ENCODE data around the gene HOXC13.

Gene HOXC13

DNA sequence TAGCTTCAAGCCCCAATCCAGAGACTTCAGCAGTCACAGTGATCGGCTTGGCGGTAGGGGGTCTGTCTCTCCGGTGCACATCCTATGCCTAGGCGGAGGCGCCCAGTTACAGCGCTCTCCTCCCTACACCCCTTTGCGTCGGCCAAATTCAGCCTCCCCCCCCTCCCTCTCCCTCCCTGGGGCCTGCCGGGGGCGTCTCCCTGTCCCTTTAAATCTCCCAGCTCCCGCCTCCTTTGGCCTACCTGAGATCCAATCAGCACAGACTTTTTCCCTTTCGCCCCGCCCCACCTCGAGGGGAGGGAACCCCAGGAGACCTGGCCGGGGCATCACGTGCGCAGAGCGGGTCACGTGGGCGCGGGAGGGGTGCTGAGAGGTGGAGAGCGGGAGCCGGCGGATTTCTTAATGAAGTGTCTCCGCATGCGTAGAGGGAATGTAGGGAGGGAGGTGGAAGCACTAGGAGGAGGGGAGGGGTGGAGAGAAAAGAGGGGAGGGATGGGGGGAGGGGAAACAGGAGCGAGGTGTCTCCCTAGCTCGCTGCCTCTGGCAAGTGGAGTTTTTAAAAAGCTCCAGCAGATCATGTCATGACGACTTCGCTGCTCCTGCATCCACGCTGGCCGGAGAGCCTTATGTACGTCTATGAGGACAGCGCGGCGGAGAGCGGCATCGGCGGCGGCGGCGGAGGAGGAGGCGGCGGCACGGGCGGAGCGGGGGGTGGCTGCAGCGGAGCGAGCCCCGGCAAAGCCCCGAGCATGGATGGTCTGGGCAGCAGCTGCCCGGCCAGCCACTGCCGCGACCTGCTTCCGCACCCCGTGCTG is at the start of gene HOXC13:
Gene HOXC13 (plus strand): TSS at position 506 of the 815 bp plus-strand sequence. CDS start 76 bp downstream, at position 582.
- ChIA-PET CTCF (interaction anchor here (1.6 kb wide), 1 partner anchor 192 kb away, joined by 4 read pairs; no protein-coding TSS in a partner anchor), POLR2A (no interaction called here)
- no peak for DNase-seq (ENCODE audit: low read depth, low spot score)
- no peak within 1 kb of the TSS for H3K4me3 ChIP-seq (ENCODE audit: low read depth, low read length)
- TF ChIP-seq, protein P1, sequence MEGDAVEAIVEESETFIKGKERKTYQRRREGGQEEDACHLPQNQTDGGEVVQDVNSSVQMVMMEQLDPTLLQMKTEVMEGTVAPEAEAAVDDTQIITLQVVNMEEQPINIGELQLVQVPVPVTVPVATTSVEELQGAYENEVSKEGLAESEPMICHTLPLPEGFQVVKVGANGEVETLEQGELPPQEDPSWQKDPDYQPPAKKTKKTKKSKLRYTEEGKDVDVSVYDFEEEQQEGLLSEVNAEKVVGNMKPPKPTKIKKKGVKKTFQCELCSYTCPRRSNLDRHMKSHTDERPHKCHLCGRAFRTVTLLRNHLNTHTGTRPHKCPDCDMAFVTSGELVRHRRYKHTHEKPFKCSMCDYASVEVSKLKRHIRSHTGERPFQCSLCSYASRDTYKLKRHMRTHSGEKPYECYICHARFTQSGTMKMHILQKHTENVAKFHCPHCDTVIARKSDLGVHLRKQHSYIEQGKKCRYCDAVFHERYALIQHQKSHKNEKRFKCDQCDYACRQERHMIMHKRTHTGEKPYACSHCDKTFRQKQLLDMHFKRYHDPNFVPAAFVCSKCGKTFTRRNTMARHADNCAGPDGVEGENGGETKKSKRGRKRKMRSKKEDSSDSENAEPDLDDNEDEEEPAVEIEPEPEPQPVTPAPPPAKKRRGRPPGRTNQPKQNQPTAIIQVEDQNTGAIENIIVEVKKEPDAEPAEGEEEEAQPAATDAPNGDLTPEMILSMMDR (IDR thresholded peaks at IDR 0.05; ENCODE audit: insufficient read depth, low read length, missing control alignments) = no peak

DNA sequence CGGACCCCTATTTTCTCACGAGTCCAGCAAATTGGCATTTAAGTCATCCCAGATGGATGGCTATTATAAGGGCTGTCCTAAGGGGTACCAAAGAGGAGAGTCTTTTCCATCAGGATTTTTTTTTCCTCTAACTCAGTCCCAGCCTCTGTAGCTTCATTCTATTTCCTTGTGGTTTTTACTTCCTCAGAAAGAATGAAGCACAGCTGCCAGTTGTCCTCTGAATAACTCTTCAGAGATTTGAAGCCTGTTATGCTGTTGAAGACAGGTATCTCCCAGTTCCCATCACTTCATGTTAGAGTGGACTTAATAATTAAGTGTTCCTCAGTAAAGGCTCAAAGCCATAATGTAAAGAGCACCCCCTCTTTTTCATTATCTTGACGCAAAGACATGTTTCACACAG is 48.5 kb upstream of the HOXC13 start:
- POLR2A ChIA-PET = no interaction called here

DNA sequence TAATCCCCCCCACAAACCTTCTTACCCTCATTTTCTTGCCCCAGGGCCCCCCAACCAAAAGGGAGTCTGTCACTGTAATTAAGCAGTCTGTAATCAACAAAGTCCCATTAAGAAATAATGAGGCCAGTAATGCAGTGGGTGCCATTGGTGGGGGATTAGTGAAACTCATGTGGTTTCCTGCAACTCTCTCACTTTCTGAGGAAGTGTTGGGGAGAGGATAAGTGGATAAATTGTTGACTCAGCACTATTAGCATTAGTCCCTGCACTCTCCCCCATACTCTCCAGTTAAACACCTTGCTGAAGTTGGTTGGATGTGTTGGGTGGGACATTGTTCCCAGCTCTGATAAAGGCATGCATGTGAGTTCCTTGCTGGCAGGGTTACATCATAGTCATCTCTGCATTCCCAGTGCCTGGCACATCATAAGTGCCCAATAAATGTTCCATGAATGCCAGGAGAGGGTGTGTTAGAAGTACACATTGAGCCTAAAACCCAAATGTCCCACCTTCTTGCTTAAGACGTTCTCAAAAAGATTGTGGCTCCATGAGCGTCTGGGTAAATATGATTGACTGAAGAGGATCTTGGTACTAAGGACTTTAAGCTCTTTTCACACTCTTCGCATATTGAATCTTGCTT is 45.8 kb upstream of the HOXC13 start:
- ChIA-PET CTCF (interaction anchor here (0.8 kb wide), 1 partner anchor 9 kb away, joined by 3 read pairs; no protein-coding TSS in a partner anchor), POLR2A (interaction anchor here (0.6 kb wide), 1 partner anchor 55 kb away, joined by 3 read pairs; no protein-coding TSS in a partner anchor)

More for the DNA sequence above, 48.5 kb upstream of the HOXC13 start:
- CTCF ChIA-PET = no interaction called here
- H3K4me3 ChIP-seq (ENCODE audit: low read depth, low read length) = no peak overlapping the region
- TF ChIP-seq, protein P1 (IDR thresholded peaks at IDR 0.05; ENCODE audit: insufficient read depth, low read length, missing control alignments) = no peak
- no peak for DNase-seq (ENCODE audit: low read depth, low spot score)

DNA sequence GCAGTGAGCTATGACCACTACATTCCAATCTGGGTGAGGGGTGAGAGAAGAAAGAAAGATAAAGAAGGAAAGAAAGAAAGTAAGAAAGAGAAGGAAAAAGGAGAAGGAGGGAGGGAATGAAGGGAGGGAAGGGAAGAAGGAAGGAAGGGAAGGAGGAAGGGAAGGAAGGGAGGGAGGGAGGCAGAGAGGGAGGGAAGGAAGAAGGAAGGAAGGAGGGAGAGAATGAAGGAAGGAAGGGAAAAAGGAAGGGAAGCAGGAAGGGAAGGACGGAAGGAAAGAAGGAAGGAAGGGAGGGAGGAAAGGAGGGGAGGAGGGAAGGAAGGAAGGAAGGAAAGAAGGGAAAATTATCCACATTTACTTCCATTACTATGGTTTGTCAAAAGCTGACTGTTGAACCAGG is 39.4 kb upstream of the HOXC13 start:
- DNase-seq (ENCODE audit: low read depth, low spot score) = no peak
- TF ChIP-seq, protein P1 (IDR thresholded peaks at IDR 0.05; ENCODE audit: insufficient read depth, low read length, missing control alignments) = no peak
- POLR2A ChIA-PET = no interaction called here
- H3K4me3 ChIP-seq (ENCODE audit: low read depth, low read length) = no peak overlapping the region
- CTCF ChIA-PET = no interaction called here

More for the DNA sequence above, 45.8 kb upstream of the HOXC13 start:
- TF ChIP-seq, protein P1 (IDR thresholded peaks at IDR 0.05; ENCODE audit: insufficient read depth, low read length, missing control alignments) = no peak
- H3K4me3 ChIP-seq (ENCODE audit: low read depth, low read length) = no peak overlapping the region
- no peak for DNase-seq (ENCODE audit: low read depth, low spot score)

DNA sequence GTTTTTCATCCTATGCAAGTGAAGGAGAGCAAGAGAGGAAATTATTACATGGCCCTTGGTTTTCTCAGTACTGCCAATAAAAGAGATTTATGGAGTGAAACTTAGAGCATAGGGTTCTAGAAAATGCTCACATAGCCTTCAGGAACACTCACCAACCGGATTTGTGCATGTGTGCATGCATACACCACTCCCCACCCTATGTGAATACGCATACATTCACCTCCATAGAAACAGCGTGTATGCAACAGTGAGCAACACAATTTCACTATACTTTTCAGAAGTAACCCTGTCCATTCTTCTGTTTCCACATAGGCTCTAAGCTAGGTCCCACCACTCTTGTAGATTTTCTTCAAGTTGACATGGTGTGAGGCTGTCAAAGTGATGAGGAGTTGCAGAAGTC is 31.5 kb upstream of the HOXC13 start:
- ChIA-PET CTCF (no interaction called here), POLR2A (no interaction called here)
- no peak overlapping the region for H3K4me3 ChIP-seq (ENCODE audit: low read depth, low read length)
- TF ChIP-seq, protein P1 (IDR thresholded peaks at IDR 0.05; ENCODE audit: insufficient read depth, low read length, missing control alignments) = no peak
- DNase-seq (ENCODE audit: low read depth, low spot score) = no peak

All from AG04449 (cell line).